Parathyroid adenoma (tissue), 2 donors: ENCODE measurements around the gene C1GALT1C1L.

ENCODE experiments used
- H2AFZ ChIP-seq: fragments of 300-600 bp; sonication (generic); one replicate; pipeline ENCODE4 v1.7.0; 2017; ENCODE audit warnings: antibody characterized with exemption, mild to moderate bottlenecking
- H3K27ac ChIP-seq: fragments of 300-600 bp; sonication (generic); one replicate; pipeline ENCODE4 v1.7.0; 2017
- H3K27me3 ChIP-seq: fragments of 300-600 bp; sonication (generic); one replicate; pipeline ENCODE4 v1.7.0; 2017; ENCODE audit warnings: low read length; ENCODE audit not compliant: control insufficient read depth, insufficient read depth
- H3K36me3 ChIP-seq: fragments of 300-600 bp; sonication (generic); one replicate; pipeline ENCODE4 v1.7.0; 2017; ENCODE audit warnings: low read length; ENCODE audit not compliant: control insufficient read depth, insufficient read depth
- H3K4me1 ChIP-seq: fragments of 300-600 bp; sonication (generic); one replicate; pipeline ENCODE4 v1.7.0; 2017; ENCODE audit warnings: control low read depth
- H3K4me2 ChIP-seq: fragments of 300-600 bp; sonication (generic); one replicate; pipeline ENCODE4 v1.7.0; 2017; ENCODE audit warnings: low read length
- H3K4me3 ChIP-seq: fragments of 300-600 bp; sonication (generic); one replicate; pipeline ENCODE4 v1.7.0; 2017; ENCODE audit warnings: low read depth, low read length
- H3K79me2 ChIP-seq: fragments of 300-600 bp; sonication (generic); one replicate; pipeline ENCODE4 v1.7.0; 2017; ENCODE audit warnings: control low read depth
- H3K9ac ChIP-seq: fragments of 300-600 bp; sonication (generic); one replicate; pipeline ENCODE4 v1.7.0; 2017; ENCODE audit warnings: mild to moderate bottlenecking
- H3K9me3 ChIP-seq: fragments of 300-600 bp; sonication (generic); one replicate; pipeline ENCODE4 v1.7.0; 2017; ENCODE audit warnings: low read length; ENCODE audit not compliant: control insufficient read depth
- CTCF ChIP-seq: fragments of 300-600 bp; sonication (generic); IDR thresholded peaks from one replicate; pipeline ENCODE4 v1.7.0; 2017; ENCODE audit warnings: antibody characterized with exemption, mild to moderate bottlenecking
- donor health status: primary hyperparathyroidism.

The C1GALT1C1L gene

GRCh38 chr2:43676322-43677050, at the start of gene C1GALT1C1L:
Gene C1GALT1C1L (minus strand): TSS chr2:43676429. CDS start chr2:43676322, 107 bp downstream.
- Histone ChIP-seq H3K4me3 (peak within 1 kb of the TSS; percentile 52), H3K36me3 (no peaks in the 10 kb centered on the region), H3K9ac (no peak within 1 kb of the TSS), H2AFZ (peak within 1 kb of the TSS; percentile 78), H3K27me3 (no peaks in the 10 kb centered on the region), H3K4me1 (no peaks in the 10 kb centered on the region), H3K79me2 (no peaks in the 10 kb centered on the region), H3K9me3 (no peaks in the 10 kb centered on the region), H3K27ac (no peak within 1 kb of the TSS), H3K4me2 (peak within 1 kb of the TSS; percentile 64)
- no peak for TF ChIP-seq CTCF

GRCh38 chr2:43725711-43726246, 49.5 kb upstream of the C1GALT1C1L start:
- Histone ChIP-seq H3K4me2 (no peak overlapping the region), H3K4me1 (no peaks in the 10 kb centered on the region), H3K9ac (no peak overlapping the region), H3K27ac (no peak overlapping the region), H2AFZ (no peak overlapping the region), H3K9me3 (no peaks in the 10 kb centered on the region), H3K4me3 (no peak overlapping the region), H3K79me2 (no peaks in the 10 kb centered on the region), H3K36me3 (no peaks in the 10 kb centered on the region), H3K27me3 (no peaks in the 10 kb centered on the region)
- no peak for TF ChIP-seq CTCF

GRCh38 chr2:43724728-43725526, 48.7 kb upstream of the C1GALT1C1L start:
- Histone ChIP-seq H2AFZ (peak overlapping the region; percentile 49), H3K27ac (no peak overlapping the region)
- no peak for TF ChIP-seq CTCF

GRCh38 chr2:43718530-43719124, 42.4 kb upstream of the C1GALT1C1L start:
- no peaks in the 10 kb centered on the region for H3K27me3 ChIP-seq
- no peaks in the 10 kb centered on the region for H3K79me2 ChIP-seq
- no peak overlapping the region for H3K27ac ChIP-seq
- H3K4me3 ChIP-seq: no peak overlapping the region
- no peak overlapping the region for H3K9ac ChIP-seq
- no peak overlapping the region for H2AFZ ChIP-seq
- H3K4me1 ChIP-seq: no peaks in the 10 kb centered on the region
- no peaks in the 10 kb centered on the region for H3K9me3 ChIP-seq
- no peaks in the 10 kb centered on the region for H3K36me3 ChIP-seq
- TF ChIP-seq CTCF: no peak
- no peak overlapping the region for H3K4me2 ChIP-seq

More at GRCh38 chr2:43724728-43725526, 48.7 kb upstream of the C1GALT1C1L start:
- no peak overlapping the region for H3K9ac ChIP-seq
- no peak overlapping the region for H3K4me2 ChIP-seq
- no peaks in the 10 kb centered on the region for H3K36me3 ChIP-seq
- H3K4me3 ChIP-seq: no peak overlapping the region
- H3K79me2 ChIP-seq: no peaks in the 10 kb centered on the region
- H3K27me3 ChIP-seq: no peaks in the 10 kb centered on the region
- no peaks in the 10 kb centered on the region for H3K4me1 ChIP-seq
- H3K9me3 ChIP-seq: no peaks in the 10 kb centered on the region
